GM11168 (cell line): Measurements from ENCODE around the gene RETREG2.
"Not testable (repeated sequence)": the region's sequence is repeated elsewhere in the genome, so short reads cannot be mapped to it uniquely, and the experiment has no call there.

ENCODE experiments used
- in situ Hi-C: fragments of 300-500 bp; cut with MboI; formaldehyde crosslinking; loops from one replicate; pipeline ENCODE4 v1.12.0; 2022; ENCODE audit warnings: low sequenced_read_pairs; ENCODE audit not compliant: unreplicated experiment

RETREG2 gene

GRCh38 chr2:219183151-219183772 lies 5.2 kb downstream of the RETREG2 start:
- in situ Hi-C loops = no loop called here

- in situ Hi-C loops = no loop called here
These were observed 6.0 kb downstream of the RETREG2 start for GRCh38 chr2:219184121-219184520.

DNA sequence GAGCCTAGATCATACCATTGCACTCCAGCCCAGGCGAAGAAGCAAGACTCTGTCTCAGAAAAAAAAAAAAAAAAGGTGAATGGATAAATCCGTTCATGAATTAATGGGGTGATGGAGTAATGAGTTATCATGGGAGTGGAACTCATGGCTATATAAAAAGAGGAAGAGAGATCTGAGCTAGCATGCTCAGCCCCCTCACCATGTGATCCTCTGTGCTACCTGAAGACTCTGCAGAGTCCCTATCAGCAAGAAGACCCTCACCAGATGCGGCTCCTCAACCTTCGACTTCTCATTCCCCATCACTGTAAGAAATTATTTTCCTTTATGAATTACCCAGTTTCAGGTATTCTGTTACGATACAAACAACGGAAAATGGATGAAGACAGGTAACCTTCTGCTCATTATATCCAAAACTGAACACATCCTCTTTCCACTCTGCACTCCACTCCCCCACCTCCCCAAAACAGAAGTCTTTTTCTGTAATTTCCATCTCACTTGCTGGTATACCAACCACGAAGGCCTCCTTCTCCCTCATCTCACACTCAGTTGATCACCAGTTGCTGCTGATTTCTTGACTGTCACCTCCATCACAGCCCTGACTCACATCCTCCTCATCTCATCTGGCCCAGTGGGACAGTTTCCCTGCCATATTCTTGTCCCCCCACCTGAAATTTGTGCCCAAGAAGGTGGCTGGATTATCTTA lies 8.8 kb downstream of the RETREG2 start:
- in situ Hi-C loops = no loop called here

DNA sequence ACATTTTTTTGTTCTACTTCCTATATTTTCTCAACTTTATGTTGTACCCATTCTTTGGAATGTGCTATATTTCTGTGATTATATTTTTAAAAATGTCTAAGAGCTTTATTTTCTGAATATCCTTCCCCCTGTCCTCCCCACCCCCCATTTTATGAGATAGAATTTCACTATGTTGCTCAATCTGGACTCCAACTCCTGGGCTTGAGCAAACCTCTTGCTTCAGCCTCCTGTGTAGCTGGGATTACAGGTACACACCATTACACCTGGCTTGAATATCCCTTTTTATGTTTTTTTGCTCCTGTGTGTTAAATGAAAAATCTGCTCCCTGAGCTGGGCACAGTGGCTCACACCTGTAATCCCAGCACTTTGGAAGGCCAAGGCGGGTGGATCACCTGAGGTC lies 19.3 kb downstream of the RETREG2 start:
- in situ Hi-C loops = no loop called here

DNA sequence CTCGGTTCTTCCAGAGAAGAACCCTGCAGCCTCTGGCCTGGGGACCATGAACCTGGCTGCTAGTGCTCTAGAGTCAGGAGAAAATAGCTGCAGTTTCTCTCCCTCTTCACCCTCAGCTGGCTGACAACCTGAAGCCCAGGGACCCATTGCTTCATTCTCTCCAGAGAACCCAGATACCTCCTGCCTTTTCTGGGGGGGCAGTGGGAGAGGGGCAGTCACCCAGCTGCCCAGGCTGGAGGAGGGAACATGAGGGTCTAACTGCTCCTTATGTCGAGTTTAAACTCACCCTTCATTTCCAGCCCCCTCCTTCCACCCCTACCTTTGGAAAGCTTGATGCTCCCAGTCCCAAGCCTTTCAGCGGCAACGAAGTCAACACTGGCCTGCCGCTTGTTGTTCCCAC lies 20.9 kb downstream of the RETREG2 start:
- in situ Hi-C loops = no loop called here

- in situ Hi-C loops = no loop called here
These were observed 21.6 kb downstream of the RETREG2 start for GRCh38 chr2:219199470-219200211.

- in situ Hi-C loops = not testable (repeated sequence)
These were observed 22.6 kb downstream of the RETREG2 start for GRCh38 chr2:219200502-219201326.

GRCh38 chr2:219201331-219201730 lies 23.3 kb downstream of the RETREG2 start:
- in situ Hi-C loops = not testable (repeated sequence)

DNA sequence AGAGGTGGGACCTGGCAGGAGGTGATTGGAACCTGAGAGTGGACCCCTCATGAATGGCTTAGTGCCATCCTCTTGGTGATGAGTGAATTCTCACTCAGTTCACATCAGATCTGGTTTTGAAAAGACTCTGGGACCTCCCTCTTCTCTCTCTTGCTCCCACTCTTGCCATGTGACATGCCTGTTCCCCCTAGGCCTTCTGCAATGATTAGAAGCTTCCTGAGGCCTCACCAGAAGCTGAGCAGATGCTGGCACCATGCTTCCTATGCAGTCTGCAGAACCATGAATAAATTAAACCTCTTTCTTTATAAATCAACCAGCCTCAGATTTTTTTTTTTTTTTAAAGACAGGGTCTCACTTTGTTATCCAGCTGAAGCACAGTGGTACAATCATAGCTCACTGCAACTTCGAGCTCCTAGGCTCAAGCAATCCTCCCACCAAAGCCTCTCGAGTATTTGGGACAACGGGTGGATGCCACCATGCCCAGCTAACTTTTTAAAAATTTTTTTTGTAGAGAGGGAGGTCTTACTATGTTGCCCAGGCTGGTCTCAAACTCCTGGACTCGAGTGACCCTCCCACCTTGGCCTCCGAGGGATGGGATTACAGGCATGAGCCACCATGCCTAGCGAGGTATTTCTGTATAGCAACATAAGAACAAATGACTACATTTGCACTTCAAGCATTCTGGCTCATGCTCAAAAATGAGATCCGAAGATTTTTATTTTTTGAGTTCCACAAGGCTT lies 26.5 kb downstream of the RETREG2 start:
- in situ Hi-C loops = no loop called here

DNA sequence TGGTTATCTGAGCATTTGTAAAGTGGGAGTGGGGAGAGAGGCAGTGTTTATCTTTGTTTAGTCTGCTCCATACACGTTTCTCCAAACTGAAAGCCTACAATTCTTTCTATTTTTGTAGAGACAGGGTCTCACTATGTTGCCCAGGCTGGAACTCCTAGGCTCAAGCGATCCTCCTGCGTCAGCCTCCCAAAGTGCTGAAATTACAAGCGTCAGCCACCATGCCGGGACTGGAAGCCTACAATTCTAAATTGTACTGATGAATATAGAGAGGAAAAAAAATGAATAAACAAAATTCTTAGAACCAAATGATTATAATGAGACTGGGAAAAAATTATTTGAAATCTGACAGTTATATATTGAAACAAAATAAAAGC lies 27.1 kb downstream of the RETREG2 start:
- in situ Hi-C loops = no loop called here

DNA sequence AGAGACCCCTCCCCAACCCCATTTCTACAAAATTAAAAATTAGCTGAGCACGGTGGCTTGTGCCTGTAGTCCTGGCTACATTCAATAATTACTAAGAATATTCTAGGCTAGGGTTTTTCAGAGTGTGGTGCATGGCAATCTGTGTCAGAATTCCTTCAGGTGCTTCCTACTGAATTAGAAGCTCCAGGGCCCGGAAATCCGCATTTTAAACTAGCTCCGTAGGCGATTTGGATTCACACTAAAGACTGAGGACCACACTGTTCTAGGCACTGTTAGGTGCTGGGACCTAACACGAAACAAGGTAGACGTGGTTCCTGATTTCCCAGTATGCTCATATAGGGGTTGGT lies 27.9 kb downstream of the RETREG2 start:
- in situ Hi-C loops = no loop called here

GRCh38 chr2:219206328-219207133 lies 28.5 kb downstream of the RETREG2 start, which contains the start of gene ZFAND2B:
ZFAND2B (plus strand) TSS chr2:219206782; CDS start chr2:219206988, 206 bp downstream.
- in situ Hi-C loops = no loop called here

- in situ Hi-C loops = no loop called here
These were observed 29.2 kb downstream of the RETREG2 start for GRCh38 chr2:219207134-219207883.

GRCh38 chr2:219207884-219208740 lies 30.0 kb downstream of the RETREG2 start:
- in situ Hi-C loops = no loop called here

DNA sequence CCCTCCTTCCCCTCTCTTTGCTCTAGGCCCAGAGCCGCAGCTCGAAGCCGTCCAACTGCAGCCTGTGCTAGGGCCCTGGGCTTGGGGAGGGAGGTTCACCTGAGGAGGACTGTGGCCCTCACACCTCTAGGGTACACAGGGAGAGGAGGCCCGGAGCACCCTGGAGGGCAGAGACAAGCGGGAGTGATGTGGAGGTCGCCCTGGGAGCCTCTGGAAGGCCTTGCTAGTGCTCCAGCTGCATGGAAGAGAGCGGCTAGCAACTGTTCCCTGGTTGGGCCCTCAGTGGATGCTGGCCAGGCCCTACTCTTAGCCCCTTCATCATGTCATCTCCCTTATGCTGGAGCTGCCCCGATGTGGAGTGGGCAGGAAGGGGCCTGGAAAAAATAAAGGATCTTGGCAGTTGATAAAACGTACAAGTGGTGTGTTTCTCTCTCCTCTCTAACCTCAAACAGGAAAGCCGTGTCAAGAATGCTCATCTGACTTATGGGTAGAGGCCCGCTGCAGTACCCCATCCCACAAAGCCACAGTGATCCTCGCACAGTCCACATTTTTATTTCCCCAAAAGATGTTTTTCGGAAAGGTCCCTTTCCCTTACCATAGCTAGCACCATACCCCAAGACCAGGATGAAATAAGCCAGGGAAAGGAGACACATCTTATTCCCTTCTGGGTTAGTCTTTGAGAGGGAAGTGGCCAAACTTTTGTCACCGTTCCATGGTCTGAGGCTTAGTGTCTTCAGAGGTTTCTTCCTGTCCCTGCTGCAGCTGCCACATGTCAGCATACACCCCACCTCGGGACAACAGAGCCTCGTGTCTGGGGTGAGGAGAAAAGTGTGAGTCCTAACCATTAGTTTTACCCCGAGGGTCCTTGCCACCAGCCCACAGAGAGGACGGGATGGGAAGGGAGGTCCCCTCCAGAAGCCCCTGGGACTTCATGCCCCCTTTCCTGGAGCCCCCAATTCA lies 31.4 kb downstream of the RETREG2 start:
- in situ Hi-C loops = no loop called here

GRCh38 chr2:219210196-219210885 lies 32.3 kb downstream of the RETREG2 start:
- in situ Hi-C loops = no loop called here
